Naive thymus-derived CD4-positive, alpha-beta T cell (primary cell): ENCODE results near the gene BCAT1. TPM values are rescaled to one million over a fixed set of nuclear protein-coding genes. Genes with fewer than 3 reads are reported as not detected.

Experiments
- ATAC-seq: fragments of 150-1000 bp; cut with Tn5 transposase; 2 replicates; pipeline ENCODE4 v1.10.0; 2021; ENCODE audit warnings: mild to moderate bottlenecking, moderate library complexity
- CTCF ChIA-PET: fragments of 350-600 bp; sonication (Branson Sonifier 250); formaldehyde crosslinking; loops from one replicate; lab custom pipeline; 2021; ENCODE audit warnings: antibody characterized with exemption; lab: Charles Lee
- POLR2A ChIA-PET: fragments of 350-600 bp; sonication (Branson Sonifier 250); formaldehyde crosslinking; loops from one replicate; lab custom pipeline; 2021; ENCODE audit warnings: antibody characterized with exemption, inconsistent platforms; lab: Charles Lee
- DNase-seq, 9 donors: peaks; one replicate each; pipeline versions ENCODE4 v3.0.0 to v3.0.0-alpha.2; 2020 to 2022; ENCODE audit warnings: mixed read lengths in 1 of 9
- H3K27ac ChIP-seq: one replicate; pipeline ENCODE4 v1.7.0; 2013; ENCODE audit warnings: mild to moderate bottlenecking, low read depth, low read length, moderate library complexity
- H3K27me3 ChIP-seq, 2 donors: one replicate each; pipeline ENCODE4 v1.7.0; 2013; ENCODE audit warnings: low read length in 2 of 2, mild to moderate bottlenecking in 2 of 2, moderate library complexity in 2 of 2; ENCODE audit not compliant: control insufficient read depth in 2 of 2, insufficient read depth in 2 of 2
- H3K36me3 ChIP-seq, 3 experiments: 1 replicate in 2 of 3; 2 replicates in 1 of 3; pipeline ENCODE4 v1.7.0; 2013; ENCODE audit warnings: low read length in 3 of 3, mild to moderate bottlenecking in 3 of 3, moderate library complexity in 1 of 3; ENCODE audit not compliant: insufficient read depth in 3 of 3, control insufficient read depth in 2 of 3
- H3K4me1 ChIP-seq, 2 donors: one replicate each; pipeline ENCODE4 v1.7.0; 2013; ENCODE audit warnings: low read length in 2 of 2, mild to moderate bottlenecking in 2 of 2, moderate library complexity in 1 of 2; ENCODE audit not compliant: control insufficient read depth in 2 of 2, insufficient read depth in 2 of 2
- H3K4me3 ChIP-seq: 2 replicates; pipeline ENCODE4 v1.7.0; 2013; ENCODE audit warnings: mild to moderate bottlenecking, low read length
- H3K9me3 ChIP-seq, 3 experiments: 1 replicate in 2 of 3; 2 replicates in 1 of 3; pipeline ENCODE4 v1.7.0; 2013; ENCODE audit warnings: low read length in 3 of 3; ENCODE audit not compliant: control insufficient read depth in 2 of 3
- H3K27ac Mint-ChIP-seq, 9 donors: one replicate each; pipeline ENCODE4 v1.8.0; 2020 to 2022; ENCODE audit warnings: mixed read lengths in 9 of 9, mild to moderate bottlenecking in 8 of 9, moderate library complexity in 5 of 9, inconsistent platforms in 2 of 9
- H3K27me3 Mint-ChIP-seq, 5 donors: one replicate each; pipeline ENCODE4 v1.8.0; 2021 to 2022; ENCODE audit warnings: mixed read lengths in 5 of 5, mild to moderate bottlenecking in 1 of 5
- H3K36me3 Mint-ChIP-seq, 5 donors: one replicate each; pipeline ENCODE4 v1.8.0; 2020 to 2022; ENCODE audit warnings: mixed read lengths in 5 of 5, mild to moderate bottlenecking in 3 of 5, inconsistent platforms in 1 of 5
- H3K4me1 Mint-ChIP-seq, 7 donors: one replicate each; pipeline ENCODE4 v1.8.0; 2020 to 2022; ENCODE audit warnings: mixed read lengths in 7 of 7, mild to moderate bottlenecking in 3 of 7, inconsistent platforms in 1 of 7
- H3K4me3 Mint-ChIP-seq, 10 donors: one replicate each; pipeline ENCODE4 v1.8.0; 2020 to 2022; ENCODE audit warnings: mild to moderate bottlenecking in 10 of 10, mixed read lengths in 10 of 10, moderate library complexity in 6 of 10, inconsistent platforms in 2 of 10
- H3K9me3 Mint-ChIP-seq, 11 donors: one replicate each; pipeline ENCODE4 v1.8.0; 2020 to 2022; ENCODE audit warnings: mixed read lengths in 11 of 11, mild to moderate bottlenecking in 4 of 11, inconsistent platforms in 1 of 11, moderate library complexity in 1 of 11
- intact Hi-C, 2 donors: fragments of 100-400 bp; cut with micrococcal nuclease; formaldehyde crosslinking; loops; one replicate each; pipeline ENCODE4 v1.15.1; 2023
- polyA plus RNA-seq, 2 donors: library from polyadenylated mRNA; unstranded; fragments of 300-500 nt; fragmentation: Illumina TruSeq; gene quantifications; one replicate each; pipeline ENCODE4 v1.2.3, GENCODE V29; 2021
- total RNA-seq, 6 experiments: library from RNA in 5 of 6; stranded (reverse) in 5 of 6; gene quantifications; 1 replicate in 5 of 6; 2 replicates in 1 of 6; pipeline ENCODE4 v1.2.3 and lab custom pipeline; 2021 to 2026

Gene BCAT1
- total and polyA plus RNA-seq, 7 experiments from 2014 or later, result 0.70 to 29.3 (median 1.1) TPM

GRCh38 chr12:24767016-24767415 lies 181.9 kb downstream of the BCAT1 start:
- H3K9me3 ChIP-seq, result no peaks in the 10 kb centered on the region
- H3K4me3 ChIP-seq, result no peak overlapping the region
- H3K36me3 Mint-ChIP-seq, result no peaks in the 10 kb centered on the region
- no peaks in the 10 kb centered on the region for H3K4me1 ChIP-seq
- no peak overlapping the region for H3K27ac ChIP-seq
- intact Hi-C loops, result no loop called here
- ChIA-PET CTCF (no interaction called here), POLR2A (no interaction called here)
- peaks cover 0 to 9% (median 6%) of the 10 kb centered on the region in 5 donors for H3K27me3 Mint-ChIP-seq
- H3K9me3 Mint-ChIP-seq, result peaks cover 0 to 5% (median 0%) of the 10 kb centered on the region in 11 donors
- no peaks in the 10 kb centered on the region for H3K36me3 ChIP-seq
- no peaks in the 10 kb centered on the region for H3K27me3 ChIP-seq
- DNase-seq (no peak), ATAC-seq (no peak)
- H3K4me1 Mint-ChIP-seq, result no peaks in the 10 kb centered on the region
- H3K27ac Mint-ChIP-seq, result no peak overlapping the region
- no peak overlapping the region for H3K4me3 Mint-ChIP-seq

- H3K4me1 ChIP-seq, result no peaks in the 10 kb centered on the region
- no peaks in the 10 kb centered on the region for H3K4me1 Mint-ChIP-seq
- H3K27me3 Mint-ChIP-seq, result peaks cover 0 to 7% (median 3%) of the 10 kb centered on the region in 5 donors
- no peak overlapping the region for H3K27ac ChIP-seq
- no peaks in the 10 kb centered on the region for H3K27me3 ChIP-seq
- H3K36me3 Mint-ChIP-seq, result no peaks in the 10 kb centered on the region
- ChIA-PET CTCF (no interaction called here), POLR2A (no interaction called here)
- no peaks in the 10 kb centered on the region for H3K36me3 ChIP-seq
- intact Hi-C loops, result no loop called here
- DNase-seq (no peak), ATAC-seq (no peak)
- H3K4me3 Mint-ChIP-seq, result no peak overlapping the region
- H3K27ac Mint-ChIP-seq, result no peak overlapping the region
- peaks cover 0 to 5% (median 0%) of the 10 kb centered on the region in 11 donors for H3K9me3 Mint-ChIP-seq
- H3K4me3 ChIP-seq, result no peak overlapping the region
- H3K9me3 ChIP-seq, result no peaks in the 10 kb centered on the region
These were observed 184.2 kb downstream of the BCAT1 start for GRCh38 chr12:24764712-24765111.

- H3K9me3 ChIP-seq, result no peaks in the 10 kb centered on the region
- H3K4me1 Mint-ChIP-seq, result peaks cover 0 to 3% (median 0%) of the 10 kb centered on the region in 7 donors
- ChIA-PET CTCF (no interaction called here), POLR2A (no interaction called here)
- no peak for DNase-seq
- peaks cover 0 to 10% (median 4%) of the 10 kb centered on the region in 5 donors for H3K27me3 Mint-ChIP-seq
- no peaks in the 10 kb centered on the region for H3K27me3 ChIP-seq
- intact Hi-C loops, result no loop called here
- peaks cover 0 to 5% (median 0%) of the 10 kb centered on the region in 11 donors for H3K9me3 Mint-ChIP-seq
- no peak overlapping the region for H3K27ac ChIP-seq
- no peak for ATAC-seq
- H3K36me3 ChIP-seq, result no peaks in the 10 kb centered on the region
- no peaks in the 10 kb centered on the region for H3K4me1 ChIP-seq
- H3K4me3 Mint-ChIP-seq, result no peak overlapping the region
- H3K36me3 Mint-ChIP-seq, result no peaks in the 10 kb centered on the region
- H3K27ac Mint-ChIP-seq, result no peak overlapping the region
- H3K4me3 ChIP-seq, result no peak overlapping the region
These were observed 188.1 kb downstream of the BCAT1 start for GRCh38 chr12:24760606-24761378.

- CTCF ChIA-PET, result no interaction called here
These were observed 188.7 kb downstream of the BCAT1 start for GRCh38 chr12:24760162-24760561.

More at GRCh38 chr12:24760162-24760561, 188.7 kb downstream of the BCAT1 start:
- no peaks in the 10 kb centered on the region for H3K36me3 Mint-ChIP-seq
- peaks cover 0 to 3% (median 0%) of the 10 kb centered on the region in 7 donors for H3K4me1 Mint-ChIP-seq
- Histone ChIP-seq H3K4me1 (no peaks in the 10 kb centered on the region), H3K9me3 (no peaks in the 10 kb centered on the region), H3K36me3 (no peaks in the 10 kb centered on the region), H3K27me3 (no peaks in the 10 kb centered on the region), H3K27ac (no peak overlapping the region), H3K4me3 (no peak overlapping the region)
- no peak overlapping the region for H3K27ac Mint-ChIP-seq
- no peak for ATAC-seq
- peaks cover 0 to 5% (median 0%) of the 10 kb centered on the region in 11 donors for H3K9me3 Mint-ChIP-seq
- no peak overlapping the region for H3K4me3 Mint-ChIP-seq
- intact Hi-C loops, result no loop called here
- DNase-seq, result no peak
- POLR2A ChIA-PET, result interaction anchor here (0.6 kb wide), 1 partner anchor 157 kb away, joined by 3 read pairs; no protein-coding TSS in a partner anchor
- H3K27me3 Mint-ChIP-seq, result peaks cover 0 to 10% (median 4%) of the 10 kb centered on the region in 5 donors

Other genes with a start within 250 kb of the BCAT1 start
- gene DNAI7, start 246.1 kb upstream of the BCAT1 start, total RNA-seq, result under 1 TPM in 4 of 5 experiments, not detected in 1; 0.34 to 0.72 (median 0.50) TPM
- under 1 TPM in 1 of 2 donors, not detected in 1; 0.48 TPM for gene DNAI7, start 246.1 kb upstream of the BCAT1 start, polyA plus RNA-seq
- gene ETFRF1, start 246.1 kb upstream of the BCAT1 start, total RNA-seq, result 10 to 100 TPM; 12.9 to 39.5 (median 34.4) TPM
- 10 to 100 TPM; 31.8 to 80.4 TPM for gene ETFRF1, start 246.1 kb upstream of the BCAT1 start, polyA plus RNA-seq